ENCODE data around the gene CHAD.
A peak's percentile ranks its signal among the peaks of the same experiment; 100 is the strongest.
"Not testable (repeated sequence)": the region's sequence is repeated elsewhere in the genome, so short reads cannot be mapped to it uniquely, and the experiment has no call there.

CHAD gene

GRCh38 chr17:50492214-50492613, 23.5 kb upstream of the CHAD start:
- no peak for DNase-seq

GRCh38 chr17:50491505-50491904, 22.8 kb upstream of the CHAD start:
- DNase-seq = no peak

GRCh38 chr17:50488880-50489279, 20.2 kb upstream of the CHAD start:
- no peak for DNase-seq

GRCh38 chr17:50487213-50488096, 18.8 kb upstream of the CHAD start:
- no peak for DNase-seq

- DNase-seq = no peak
Measured at GRCh38 chr17:50484386-50485155, 15.9 kb upstream of the CHAD start.

GRCh38 chr17:50483266-50483665, 14.6 kb upstream of the CHAD start:
- DNase-seq = no peak

GRCh38 chr17:50482516-50482915, 13.8 kb upstream of the CHAD start:
- peak; percentile 8 to 62 (median 46) for DNase-seq

GRCh38 chr17:50482110-50482509, 13.4 kb upstream of the CHAD start:
- DNase-seq = no peak

- no peak for DNase-seq
Measured at GRCh38 chr17:50481648-50482047, 13.0 kb upstream of the CHAD start.

- no peak for DNase-seq
Measured at GRCh38 chr17:50480854-50481490, 12.3 kb upstream of the CHAD start.

- no peak for DNase-seq
Measured at GRCh38 chr17:50480142-50480764, 11.6 kb upstream of the CHAD start.

- peak; percentile 4 to 61 (median 47) for DNase-seq
Measured at GRCh38 chr17:50479522-50480141, 11.0 kb upstream of the CHAD start.

- peak; percentile 69 to 86 (median 75) for DNase-seq
Measured at GRCh38 chr17:50478391-50479381, 10.0 kb upstream of the CHAD start, which contains the start of gene RSAD1. Gene RSAD1 (plus strand): TSS chr17:50478860. CDS start chr17:50478885, 25 bp downstream.

GRCh38 chr17:50477976-50478375, 9.3 kb upstream of the CHAD start:
- DNase-seq = peak in 1 of 6 experiments; percentile 28

GRCh38 chr17:50476545-50477315, 8.1 kb upstream of the CHAD start:
- no peak for DNase-seq

GRCh38 chr17:50475775-50476544, 7.3 kb upstream of the CHAD start:
- DNase-seq = not testable (repeated sequence)

- no peak for DNase-seq
Measured at GRCh38 chr17:50475362-50475761, 6.7 kb upstream of the CHAD start.

GRCh38 chr17:50474523-50474922, 5.8 kb upstream of the CHAD start:
- DNase-seq = no peak

GRCh38 chr17:50473901-50474300, 5.2 kb upstream of the CHAD start:
- no peak for DNase-seq

All from stimulated activated naive CD4-positive, alpha-beta T cell (primary cell).